Trophoblast cell (in vitro differentiated cells and primary cell): ENCODE results near the gene ENTHD1.
"Not testable (repeated sequence)": the region's sequence is repeated elsewhere in the genome, so short reads cannot be mapped to it uniquely, and the experiment has no call there.

Source experiments
- DNase-seq, 2 donors: peaks; one replicate each; pipeline ENCODE4 v3.0.0-alpha.2; 2016
- H2AFZ ChIP-seq: 2 replicates; pipeline ENCODE4 v1.6.1; 2013; ENCODE audit warnings: low read length, moderate library complexity, mild to moderate bottlenecking; ENCODE audit not compliant: insufficient read depth, poor library complexity
- H2AK5ac ChIP-seq: 2 replicates; pipeline ENCODE4 v1.6.1; 2013; ENCODE audit warnings: mild to moderate bottlenecking, low read length
- H2BK120ac ChIP-seq: 2 replicates; pipeline ENCODE4 v1.6.1; 2013; ENCODE audit warnings: low read length, mild to moderate bottlenecking, moderate library complexity; ENCODE audit not compliant: insufficient read depth, poor library complexity
- H2BK12ac ChIP-seq: 2 replicates; pipeline ENCODE4 v1.6.1; 2013; ENCODE audit warnings: mild to moderate bottlenecking, low read length, moderate library complexity
- H2BK5ac ChIP-seq: 2 replicates; pipeline ENCODE4 v1.6.1; 2013; ENCODE audit warnings: low read length, low read depth, moderate library complexity, mild to moderate bottlenecking; ENCODE audit not compliant: poor library complexity
- H3K14ac ChIP-seq: 2 replicates; pipeline ENCODE4 v1.6.1; 2013; ENCODE audit warnings: mild to moderate bottlenecking, low read length
- H3K18ac ChIP-seq: 2 replicates; pipeline ENCODE4 v1.6.1; 2013; ENCODE audit warnings: mild to moderate bottlenecking, low read length
- H3K23ac ChIP-seq: 2 replicates; pipeline ENCODE4 v1.6.1; 2013; ENCODE audit warnings: low read length
- H3K27ac ChIP-seq: 2 replicates; pipeline ENCODE4 v1.5.1; 2013; ENCODE audit warnings: low read depth, mild to moderate bottlenecking, inconsistent platforms, low read length, moderate library complexity
- H3K27me3 ChIP-seq: 2 replicates; pipeline ENCODE4 v1.6.1; 2013; ENCODE audit warnings: inconsistent platforms, mild to moderate bottlenecking, low read length, moderate library complexity; ENCODE audit not compliant: insufficient read depth
- H3K36me3 ChIP-seq, 2 experiments: 1 replicate in 1 of 2; 2 replicates in 1 of 2; pipeline ENCODE4 v1.6.1; 2013; ENCODE audit warnings: low read length in 2 of 2, mild to moderate bottlenecking in 2 of 2, moderate library complexity in 1 of 2; ENCODE audit not compliant: insufficient read depth in 2 of 2, control insufficient read depth in 1 of 2
- H3K4ac ChIP-seq: 2 replicates; pipeline ENCODE4 v1.6.1; 2013; ENCODE audit warnings: low read depth, mild to moderate bottlenecking, low read length, moderate library complexity
- H3K4me1 ChIP-seq, 2 experiments: 1 replicate in 1 of 2; 2 replicates in 1 of 2; pipeline ENCODE4 v1.6.1; 2013; ENCODE audit warnings: low read length in 2 of 2, mild to moderate bottlenecking in 2 of 2, moderate library complexity in 1 of 2; ENCODE audit not compliant: insufficient read depth in 2 of 2, control insufficient read depth in 1 of 2
- H3K4me2 ChIP-seq: 2 replicates; pipeline ENCODE4 v1.6.1; 2013; ENCODE audit warnings: inconsistent platforms, mild to moderate bottlenecking, low read length, moderate library complexity
- H3K4me3 ChIP-seq: 2 replicates; pipeline ENCODE4 v1.5.1; 2013; ENCODE audit warnings: mild to moderate bottlenecking, low read depth, low read length, inconsistent platforms
- H3K79me1 ChIP-seq: one replicate; pipeline ENCODE4 v1.6.1; 2013; ENCODE audit warnings: low read length
- H3K79me2 ChIP-seq: 2 replicates; pipeline ENCODE4 v1.6.1; 2013; ENCODE audit warnings: low read length, mild to moderate bottlenecking; ENCODE audit not compliant: control insufficient read depth, insufficient read depth, poor library complexity
- H3K9ac ChIP-seq: 2 replicates; pipeline ENCODE4 v1.6.1; 2013; ENCODE audit warnings: mild to moderate bottlenecking, low read length
- H3K9me3 ChIP-seq: 2 replicates; pipeline ENCODE4 v1.6.1; 2013; ENCODE audit warnings: low read depth, mild to moderate bottlenecking, control low read depth, inconsistent platforms, low read length; ENCODE audit not compliant: insufficient read depth
- H4K12ac ChIP-seq: 2 replicates; pipeline ENCODE4 v1.6.1; 2013; ENCODE audit warnings: low read depth, mild to moderate bottlenecking, low read length, moderate library complexity
- H4K8ac ChIP-seq: 2 replicates; pipeline ENCODE4 v1.6.1; 2013; ENCODE audit warnings: low read depth, mild to moderate bottlenecking, low read length, moderate library complexity
- H4K91ac ChIP-seq: one replicate; pipeline ENCODE4 v1.6.1; 2013; ENCODE audit warnings: low read depth, mild to moderate bottlenecking, low read length, moderate library complexity
- WGBS: extraction: QIAGEN DNeasy Blood & Tissue Kit; methylation state at CpG from one replicate; pipeline ENCODE4 v1.1.7; 2013; ENCODE audit warnings: missing lambda C conversion rate; ENCODE audit not compliant: insufficient read length, insufficient coverage; ENCODE audit errors: extremely low coverage; 5-methylcytosine and 5-hydroxymethylcytosine counted together

Gene ENTHD1

DNA sequence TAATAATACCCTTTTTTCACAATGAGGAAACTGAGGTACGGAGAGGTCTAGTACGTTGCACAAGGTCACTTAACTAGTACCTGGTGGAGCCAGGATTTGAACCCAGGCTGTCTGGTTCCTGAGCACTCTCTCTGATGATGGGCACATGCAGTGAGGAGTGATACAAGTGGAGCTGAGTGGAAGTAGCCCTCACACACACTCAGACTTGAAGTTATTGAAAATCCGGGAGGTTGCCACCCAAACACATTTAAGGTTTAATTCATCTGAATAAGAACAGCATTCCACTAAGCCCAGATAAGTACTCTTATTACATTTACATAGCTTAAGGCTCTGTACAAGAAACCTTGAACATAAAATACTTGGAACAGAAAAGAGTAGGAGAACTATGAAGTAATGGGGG, 12.1 kb upstream of the ENTHD1 start:
- no CpG with 5 or more reads among the region's 3 CpGs for WGBS
- no peak overlapping the region for H2AFZ ChIP-seq
- H3K23ac ChIP-seq: no peak overlapping the region
- no peak overlapping the region for H4K91ac ChIP-seq
- no peak overlapping the region for H3K4me3 ChIP-seq
- no peak overlapping the region for H3K27ac ChIP-seq
- no peaks in the 10 kb centered on the region for H3K9me3 ChIP-seq
- no peak overlapping the region for H2AK5ac ChIP-seq
- no peaks in the 10 kb centered on the region for H3K27me3 ChIP-seq
- no peak overlapping the region for H3K4me2 ChIP-seq
- H3K14ac ChIP-seq: no peak overlapping the region
- no peaks in the 10 kb centered on the region for H3K4me1 ChIP-seq
- H3K18ac ChIP-seq: no peak overlapping the region
- no peak for DNase-seq
- no peak overlapping the region for H2BK120ac ChIP-seq
- no peak overlapping the region for H3K4ac ChIP-seq
- no peak overlapping the region for H2BK5ac ChIP-seq
- H3K79me2 ChIP-seq: no peaks in the 10 kb centered on the region
- no peak overlapping the region for H2BK12ac ChIP-seq
- no peak overlapping the region for H4K12ac ChIP-seq
- no peaks in the 10 kb centered on the region for H3K36me3 ChIP-seq
- H3K79me1 ChIP-seq: no peaks in the 10 kb centered on the region
- H3K9ac ChIP-seq: no peak overlapping the region
- no peak overlapping the region for H4K8ac ChIP-seq

- H2BK12ac ChIP-seq: no peak overlapping the region
- H2AK5ac ChIP-seq: no peak overlapping the region
- no CpG with 5 or more reads among the region's 4 CpGs for WGBS
- H3K4me3 ChIP-seq: no peak overlapping the region
- H3K9me3 ChIP-seq: no peaks in the 10 kb centered on the region
- DNase-seq: no peak
- H3K79me2 ChIP-seq: no peaks in the 10 kb centered on the region
- H2AFZ ChIP-seq: no peak overlapping the region
- no peak overlapping the region for H3K4ac ChIP-seq
- no peak overlapping the region for H3K23ac ChIP-seq
- H3K4me1 ChIP-seq: no peaks in the 10 kb centered on the region
- H3K9ac ChIP-seq: no peak overlapping the region
- H3K18ac ChIP-seq: no peak overlapping the region
- H3K27me3 ChIP-seq: no peaks in the 10 kb centered on the region
- H2BK120ac ChIP-seq: no peak overlapping the region
- no peaks in the 10 kb centered on the region for H3K36me3 ChIP-seq
- no peak overlapping the region for H3K27ac ChIP-seq
- no peaks in the 10 kb centered on the region for H3K79me1 ChIP-seq
- no peak overlapping the region for H4K91ac ChIP-seq
- no peak overlapping the region for H3K4me2 ChIP-seq
- H2BK5ac ChIP-seq: no peak overlapping the region
- H4K8ac ChIP-seq: no peak overlapping the region
- H4K12ac ChIP-seq: no peak overlapping the region
- no peak overlapping the region for H3K14ac ChIP-seq
Measured at GRCh38 chr22:39904862-39905261, 11.3 kb upstream of the ENTHD1 start.

DNA sequence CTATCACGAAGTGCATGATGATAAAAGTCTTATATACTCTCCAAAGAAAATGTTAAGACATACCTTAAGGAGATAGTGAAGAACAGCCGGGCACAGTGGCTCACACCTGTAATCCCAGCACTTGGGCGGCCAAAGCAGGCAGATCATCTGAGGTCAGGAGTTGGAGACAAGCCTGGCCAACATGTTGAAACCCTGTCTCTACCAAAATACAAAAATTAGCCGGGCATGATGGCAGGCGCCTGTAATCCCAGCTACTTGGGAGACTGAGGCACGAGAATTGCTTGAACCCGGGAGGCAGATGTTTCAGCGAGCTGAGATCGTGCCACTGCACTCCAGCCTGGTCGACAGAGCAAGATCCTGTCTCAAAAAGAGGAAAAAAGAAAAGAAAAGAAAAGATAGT, 10.5 kb upstream of the ENTHD1 start:
- not testable (repeated sequence) for H3K18ac ChIP-seq, H2AFZ ChIP-seq, H3K27ac ChIP-seq, H3K79me1 ChIP-seq, H3K9me3 ChIP-seq, H2BK5ac ChIP-seq, H3K4me3 ChIP-seq, H3K36me3 ChIP-seq, H3K23ac ChIP-seq, H3K79me2 ChIP-seq, H4K8ac ChIP-seq, H2BK12ac ChIP-seq, H2BK120ac ChIP-seq, H2AK5ac ChIP-seq, H3K4me2 ChIP-seq, H4K91ac ChIP-seq, H4K12ac ChIP-seq, H3K9ac ChIP-seq, H3K4me1 ChIP-seq, H3K14ac ChIP-seq, H3K4ac ChIP-seq, H3K27me3 ChIP-seq, DNase-seq
- no CpG with 5 or more reads among the region's 10 CpGs for WGBS

DNA sequence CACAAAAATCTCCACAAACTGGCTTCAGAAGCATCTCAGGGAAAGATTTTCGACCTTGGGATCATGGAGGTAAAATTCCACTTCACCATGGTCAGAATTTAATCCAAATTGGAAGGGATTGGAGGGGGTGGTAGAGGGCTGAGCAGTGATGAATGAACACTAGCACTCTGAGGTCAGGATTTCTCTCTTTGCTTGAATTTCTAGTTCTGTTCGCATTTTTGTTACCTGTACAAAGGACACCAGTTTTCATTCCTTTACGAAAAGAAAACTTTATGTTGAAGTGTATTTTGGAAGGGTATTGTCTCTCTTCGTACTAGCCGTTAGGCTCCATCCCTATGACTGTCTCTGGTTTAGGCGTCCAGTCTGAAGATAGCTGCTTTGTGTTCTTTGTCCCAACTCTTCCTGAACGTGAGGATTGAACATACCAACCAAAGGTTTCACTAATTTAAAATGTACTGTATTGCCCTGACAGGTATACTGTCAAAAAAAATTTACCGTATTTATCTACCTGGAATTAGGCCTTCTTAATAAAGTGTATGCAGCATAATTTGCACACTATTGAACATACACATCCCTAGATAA, 8.1 kb upstream of the ENTHD1 start:
- no peaks in the 10 kb centered on the region for H3K79me1 ChIP-seq
- H3K4me3 ChIP-seq: no peak overlapping the region
- H2BK12ac ChIP-seq: no peak overlapping the region
- H2AK5ac ChIP-seq: no peak overlapping the region
- WGBS: no CpG with 5 or more reads among the region's 8 CpGs
- no peaks in the 10 kb centered on the region for H3K27me3 ChIP-seq
- no peak overlapping the region for H3K4ac ChIP-seq
- H3K36me3 ChIP-seq: no peaks in the 10 kb centered on the region
- no peak overlapping the region for H3K23ac ChIP-seq
- no peak overlapping the region for H3K14ac ChIP-seq
- H2BK120ac ChIP-seq: no peak overlapping the region
- no peak for DNase-seq
- no peak overlapping the region for H4K91ac ChIP-seq
- no peak overlapping the region for H2AFZ ChIP-seq
- no peaks in the 10 kb centered on the region for H3K9me3 ChIP-seq
- H3K4me1 ChIP-seq: no peaks in the 10 kb centered on the region
- no peak overlapping the region for H3K27ac ChIP-seq
- no peak overlapping the region for H4K8ac ChIP-seq
- H2BK5ac ChIP-seq: no peak overlapping the region
- H3K79me2 ChIP-seq: no peaks in the 10 kb centered on the region
- no peak overlapping the region for H3K9ac ChIP-seq
- H3K18ac ChIP-seq: no peak overlapping the region
- H3K4me2 ChIP-seq: no peak overlapping the region
- H4K12ac ChIP-seq: no peak overlapping the region
